Left lung (tissue), 10 donors: ENCODE data around the gene MAP2. TPM values are rescaled to one million over a fixed set of nuclear protein-coding genes. Genes with fewer than 3 reads are reported as not detected.

Experiments
- ATAC-seq: fragments of 200-7000 bp; cut with Tn5 transposase; one replicate; pipeline ENCODE4 v1.9.1; 2020; ENCODE audit warnings: moderate library complexity
- DNase-seq, 4 donors: peaks; one replicate each; pipeline ENCODE4 v3.0.0-alpha.2; 2013 to 2020
- H3K27ac ChIP-seq, 2 donors: fragments of 200-600 bp; sonication (generic) in 1 of 2; one replicate each; pipeline versions ENCODE4 v1.5.0 to v1.8.0; 2020 to 2021
- H3K27me3 ChIP-seq, 2 donors: fragments of 200-600 bp; sonication (generic) in 1 of 2; one replicate each; pipeline versions ENCODE4 v1.5.0 to v1.8.0; 2020 to 2021
- H3K36me3 ChIP-seq, 2 donors: fragments of 200-600 bp; sonication (generic) in 1 of 2; one replicate each; pipeline versions ENCODE4 v1.5.0 to v1.8.0; 2020 to 2021
- H3K4me1 ChIP-seq, 2 donors: fragments of 200-600 bp; one replicate each; pipeline ENCODE4 v1.8.0; 2021
- H3K4me3 ChIP-seq, 2 donors: fragments of 200-600 bp; sonication (generic) in 1 of 2; one replicate each; pipeline versions ENCODE4 v1.5.0 to v1.8.0; 2020 to 2021; ENCODE audit warnings: mild to moderate bottlenecking in 1 of 2
- H3K9me3 ChIP-seq, 2 donors: fragments of 200-600 bp; sonication (generic) in 1 of 2; one replicate each; pipeline versions ENCODE4 v1.5.0 to v1.8.0; 2020 to 2021
- CTCF ChIP-seq, 2 donors: fragments of 200-600 bp; sonication (generic) in 1 of 2; IDR thresholded peaks; one replicate each; pipeline versions ENCODE4 v1.5.0 to v1.8.0; 2021; ENCODE audit warnings: antibody characterized with exemption in 2 of 2
- intact Hi-C, 2 donors: fragments of 100-400 bp; cut with DNase I; formaldehyde crosslinking; loops; one replicate each; pipeline versions ENCODE4 v1.11.2 to v1.14.2; 2022
- polyA plus RNA-seq, 6 donors: library from polyadenylated mRNA; unstranded; fragments of 120-200 nt; gene quantifications; one replicate each; pipeline ENCODE4 v1.2.1, GENCODE V29; 2013; ENCODE audit not compliant: insufficient read length in 6 of 6
- total RNA-seq, 2 donors: library from RNA; stranded (reverse); fragmentation: NEBNext Ultra II Directional; extraction: Animal tissue kit (Norgen Biotek cat#: 25700); gene quantifications; one replicate each; pipeline ENCODE4 v1.2.1, GENCODE V29; 2021
- donor health status: DM: no; HTN: yes; CAD: no.
- donor health status: DM: no; HTN: no; CAD: no.

Gene MAP2
- total and polyA plus RNA-seq, 8 donors: 8.5 to 67.1 (median 11.1) TPM

GRCh38 chr2:209663139-209663538 is 239.3 kb downstream of the MAP2 start:
- intact Hi-C loops: no loop called here
- no peak for ATAC-seq
- TF ChIP-seq CTCF (IDR thresholded peaks at IDR 0.05): no peak

GRCh38 chr2:209663656-209664055 is 239.8 kb downstream of the MAP2 start:
- DNase-seq: no peak
- no peaks in the 10 kb centered on the region for H3K4me1 ChIP-seq
- H3K9me3 ChIP-seq: no peaks in the 10 kb centered on the region
- intact Hi-C loops: no loop called here
- no peak for ATAC-seq
- H3K4me3 ChIP-seq: no peak overlapping the region
- H3K27me3 ChIP-seq: no peaks in the 10 kb centered on the region
- TF ChIP-seq CTCF (IDR thresholded peaks at IDR 0.05): no peak
- no peaks in the 10 kb centered on the region for H3K36me3 ChIP-seq
- H3K27ac ChIP-seq: no peak overlapping the region

More at GRCh38 chr2:209663139-209663538, 239.3 kb downstream of the MAP2 start:
- Histone ChIP-seq H3K27me3 (no peaks in the 10 kb centered on the region), H3K4me1 (no peaks in the 10 kb centered on the region), H3K36me3 (no peaks in the 10 kb centered on the region), H3K9me3 (no peaks in the 10 kb centered on the region), H3K27ac (no peak overlapping the region), H3K4me3 (no peak overlapping the region)
- DNase-seq: no peak

DNA sequence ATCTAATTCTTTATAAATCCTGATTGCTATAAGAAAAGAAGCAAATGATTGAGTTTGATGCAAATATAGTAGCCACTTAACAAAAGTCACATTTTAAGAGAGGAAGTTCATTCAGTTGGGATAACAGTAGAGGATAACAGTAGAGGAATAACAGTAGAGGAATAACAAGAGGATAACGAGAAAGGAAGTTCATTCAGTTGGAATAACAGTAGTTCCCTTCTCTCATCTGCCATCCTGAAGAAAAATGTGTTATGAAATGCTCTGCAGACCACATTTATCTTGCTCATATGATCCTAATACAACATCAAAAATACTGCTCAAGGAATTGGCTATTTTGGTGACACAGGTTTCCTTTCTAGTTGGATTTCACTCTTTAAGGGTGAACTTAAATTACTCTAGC is 242.4 kb downstream of the MAP2 start:
- TF ChIP-seq CTCF (IDR thresholded peaks at IDR 0.05): no peak
- no peaks in the 10 kb centered on the region for H3K27me3 ChIP-seq
- no peak overlapping the region for H3K4me3 ChIP-seq
- intact Hi-C loops: no loop called here
- no peaks in the 10 kb centered on the region for H3K4me1 ChIP-seq
- ATAC-seq (no peak), DNase-seq (no peak)
- no peaks in the 10 kb centered on the region for H3K36me3 ChIP-seq
- no peaks in the 10 kb centered on the region for H3K9me3 ChIP-seq
- H3K27ac ChIP-seq: no peak overlapping the region

DNA sequence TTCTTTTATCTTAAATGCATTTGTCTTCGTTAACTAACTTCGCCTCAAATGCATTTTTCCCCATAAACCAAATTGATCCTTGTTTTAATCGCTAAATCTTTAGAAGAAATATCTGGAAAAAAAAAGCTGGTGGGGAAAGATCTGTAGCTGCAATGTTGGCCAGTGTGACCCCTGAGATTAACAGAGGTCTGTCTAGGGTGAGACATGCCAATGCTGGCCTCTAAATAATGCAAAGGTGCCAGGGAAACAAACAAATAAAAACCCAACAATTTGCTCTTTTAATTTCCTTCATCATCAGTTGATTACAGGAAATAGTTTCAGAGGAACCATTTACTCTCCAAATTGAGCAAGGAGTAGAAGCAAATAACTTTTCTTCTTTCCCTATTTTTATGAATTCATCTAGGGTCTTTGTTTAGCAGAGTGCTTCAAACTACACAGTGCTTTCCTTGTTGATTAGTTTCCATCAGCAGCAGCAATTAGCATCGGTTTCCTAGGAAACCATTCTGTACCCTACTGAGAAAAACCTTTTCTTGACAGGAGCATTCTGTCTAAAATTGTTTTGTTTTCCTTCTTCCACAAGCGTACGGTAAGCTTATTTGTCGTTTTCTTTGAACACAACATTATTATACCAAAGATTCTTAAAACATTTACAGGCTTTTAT is 247.3 kb downstream of the MAP2 start:
- DNase-seq: no peak
- no peak for ATAC-seq
- no peaks in the 10 kb centered on the region for H3K9me3 ChIP-seq
- H3K27me3 ChIP-seq: no peaks in the 10 kb centered on the region
- H3K4me1 ChIP-seq: no peaks in the 10 kb centered on the region
- intact Hi-C loops: no loop called here
- no peak overlapping the region for H3K4me3 ChIP-seq
- no peaks in the 10 kb centered on the region for H3K36me3 ChIP-seq
- no peak overlapping the region for H3K27ac ChIP-seq
- no peak for TF ChIP-seq CTCF (IDR thresholded peaks at IDR 0.05)

GRCh38 chr2:209673811-209674210 is 250.0 kb downstream of the MAP2 start:
- Histone ChIP-seq H3K4me3 (no peak overlapping the region), H3K36me3 (no peaks in the 10 kb centered on the region), H3K9me3 (no peaks in the 10 kb centered on the region), H3K27ac (no peak overlapping the region), H3K4me1 (no peaks in the 10 kb centered on the region), H3K27me3 (no peaks in the 10 kb centered on the region)
- intact Hi-C loops: no loop called here
- no peak for ATAC-seq
- no peak for DNase-seq
- no peak for TF ChIP-seq CTCF (IDR thresholded peaks at IDR 0.05)
